Left hindlimb (tissue), 1 donor: ENCODE data around the gene VAV2.
A peak's percentile ranks its signal among the peaks of the same experiment; 100 is the strongest.

Experiments used
- DNase-seq: peaks from one replicate; pipeline ENCODE4 v3.0.0-alpha.2; 2018

VAV2 gene

DNA sequence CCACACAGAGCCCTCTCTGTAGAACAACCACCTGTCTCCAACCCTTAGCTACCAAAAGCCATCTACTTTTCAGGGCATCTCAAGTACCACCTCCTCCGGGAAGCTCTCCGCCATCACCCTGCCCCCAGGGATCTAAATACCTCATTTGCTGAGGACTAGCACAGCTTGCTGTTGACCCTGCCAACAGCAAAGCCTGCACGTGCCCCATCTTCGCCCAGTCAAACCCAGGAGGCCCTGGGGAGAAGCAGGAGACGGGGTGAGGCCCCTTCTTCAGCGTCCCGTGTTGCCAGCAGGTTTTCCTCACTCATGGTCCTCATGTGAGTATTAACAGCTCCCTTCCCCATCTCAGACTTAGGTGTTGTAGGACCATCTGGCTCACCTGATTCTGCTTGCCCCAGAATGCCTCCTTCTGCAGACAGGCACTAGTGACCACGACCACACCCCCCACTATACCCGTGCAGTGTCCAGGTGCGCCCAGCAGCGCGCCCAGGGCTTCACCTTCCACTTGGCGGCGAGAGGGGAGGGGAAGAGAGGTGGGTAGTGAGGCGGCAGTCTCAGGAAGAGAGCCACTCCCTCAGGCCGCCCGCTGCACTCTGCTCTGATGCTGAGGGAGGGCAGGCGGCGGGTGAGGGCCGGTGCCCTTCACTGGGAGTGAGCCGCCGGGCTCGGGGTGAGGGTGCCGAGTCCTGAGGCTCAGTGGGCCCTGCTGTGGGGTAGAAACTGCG is 11.1 kb downstream of the VAV2 start:
- DNase-seq, result no peak

DNA sequence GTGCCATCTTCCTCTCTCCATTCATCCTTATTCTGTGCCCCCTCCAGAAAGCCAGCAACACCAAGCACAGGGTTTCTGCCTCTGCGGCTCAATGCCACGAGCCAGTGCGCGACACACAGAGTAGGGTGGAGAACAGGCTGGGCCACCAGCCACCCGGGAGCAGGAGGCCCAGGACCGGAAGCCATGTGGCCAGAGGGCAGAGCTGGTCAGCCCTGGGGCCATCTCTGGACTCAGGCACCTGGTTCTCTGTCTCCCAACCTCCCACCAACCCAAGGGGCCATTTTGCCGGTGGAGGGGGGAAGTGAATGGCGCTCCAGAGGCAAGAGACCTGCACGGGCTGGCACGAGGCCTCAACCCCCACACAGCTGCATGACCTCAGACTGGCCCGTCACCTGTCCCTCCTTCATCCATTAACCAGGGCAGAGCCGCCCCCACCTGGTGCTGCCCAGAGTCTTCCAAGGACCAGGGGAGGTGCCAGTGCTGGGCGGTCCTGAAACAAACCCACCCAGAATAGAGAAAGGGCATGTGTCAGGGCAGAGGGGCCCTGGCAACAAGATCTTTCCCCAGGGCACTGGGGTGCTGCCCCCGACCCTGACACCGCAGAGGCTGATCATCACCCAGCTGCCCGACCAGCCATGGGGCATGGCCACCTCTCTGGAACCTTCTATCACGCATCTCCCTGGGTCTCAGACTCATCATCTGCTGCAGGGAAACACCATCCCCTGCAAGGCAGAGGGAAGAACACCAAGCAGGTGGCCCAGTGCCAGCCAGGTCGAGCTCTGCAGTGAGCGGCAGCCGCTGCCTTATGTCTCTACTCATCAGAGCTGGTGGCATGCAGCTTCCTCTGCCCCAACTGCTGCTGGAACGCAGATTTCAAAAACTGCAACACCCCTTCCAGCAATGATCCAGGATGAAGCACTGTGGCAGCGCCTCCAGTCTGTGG is 11.9 kb downstream of the VAV2 start:
- no peak for DNase-seq

DNA sequence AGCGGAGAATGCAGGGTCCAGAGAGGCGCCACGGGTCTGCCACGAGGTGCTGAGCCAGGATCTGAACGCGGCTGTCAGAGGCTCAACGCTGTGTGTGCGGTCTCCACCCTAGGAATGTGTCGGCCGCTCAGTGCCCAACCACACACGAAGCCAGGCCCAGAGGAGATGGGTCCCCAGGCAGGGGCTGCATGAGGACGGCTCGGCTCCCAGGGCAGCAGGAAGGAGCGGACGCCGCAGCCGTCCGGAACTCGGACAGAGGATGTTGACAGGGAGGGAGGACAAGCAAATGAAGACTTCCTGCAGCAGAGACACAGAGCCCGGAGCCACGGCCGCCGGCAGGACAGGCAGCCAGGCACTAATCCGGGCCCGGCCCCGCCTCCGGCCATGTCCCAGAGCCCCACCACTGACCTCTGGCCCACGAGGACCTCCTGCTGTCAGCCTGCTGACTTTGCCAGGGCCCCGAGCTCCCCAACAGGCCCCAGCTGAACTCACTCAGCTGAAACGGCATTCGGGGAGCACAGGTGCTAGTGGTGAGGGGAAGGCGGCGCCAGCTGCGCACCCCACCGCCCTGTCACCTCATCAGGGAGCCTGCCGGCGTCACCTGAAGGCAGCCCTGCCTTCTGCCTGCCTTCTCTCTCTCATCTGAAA is 12.7 kb downstream of the VAV2 start:
- peak; percentile 71 for DNase-seq

- DNase-seq, result no peak
Measured at GRCh38 chr9:133978899-133979272, 13.2 kb downstream of the VAV2 start.

DNA sequence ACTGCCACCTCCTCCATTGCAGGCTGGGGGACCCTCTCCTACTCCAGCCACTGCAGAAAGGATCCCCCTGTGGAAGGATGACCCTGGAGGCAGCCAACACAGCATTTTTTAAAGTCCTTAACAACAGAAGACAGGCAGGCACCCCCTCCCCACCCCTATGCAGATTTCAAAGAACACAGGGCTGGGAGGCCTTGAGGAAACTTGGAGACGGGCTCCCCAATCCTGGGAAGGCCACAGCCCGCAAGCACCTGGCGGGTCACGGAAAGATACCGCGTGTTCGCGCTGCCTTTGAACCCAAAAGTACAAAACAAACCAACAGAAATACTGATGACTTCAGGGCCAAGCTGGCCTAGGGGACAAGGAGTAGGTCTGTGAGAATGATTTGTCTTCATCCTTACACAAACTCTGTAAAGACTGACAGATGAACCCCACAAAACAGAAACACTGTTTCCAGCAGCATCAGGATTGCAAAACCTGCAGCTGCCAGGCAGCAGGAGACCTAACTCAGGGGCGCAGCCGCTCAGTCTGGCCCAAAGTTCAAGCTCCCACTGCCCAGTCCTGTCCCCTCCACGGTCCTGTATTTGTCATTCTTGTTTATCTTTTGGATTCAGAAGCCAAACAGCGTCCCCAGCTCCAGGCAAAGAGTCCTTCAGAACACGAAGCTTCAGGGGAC is 13.8 kb downstream of the VAV2 start:
- no peak for DNase-seq

DNA sequence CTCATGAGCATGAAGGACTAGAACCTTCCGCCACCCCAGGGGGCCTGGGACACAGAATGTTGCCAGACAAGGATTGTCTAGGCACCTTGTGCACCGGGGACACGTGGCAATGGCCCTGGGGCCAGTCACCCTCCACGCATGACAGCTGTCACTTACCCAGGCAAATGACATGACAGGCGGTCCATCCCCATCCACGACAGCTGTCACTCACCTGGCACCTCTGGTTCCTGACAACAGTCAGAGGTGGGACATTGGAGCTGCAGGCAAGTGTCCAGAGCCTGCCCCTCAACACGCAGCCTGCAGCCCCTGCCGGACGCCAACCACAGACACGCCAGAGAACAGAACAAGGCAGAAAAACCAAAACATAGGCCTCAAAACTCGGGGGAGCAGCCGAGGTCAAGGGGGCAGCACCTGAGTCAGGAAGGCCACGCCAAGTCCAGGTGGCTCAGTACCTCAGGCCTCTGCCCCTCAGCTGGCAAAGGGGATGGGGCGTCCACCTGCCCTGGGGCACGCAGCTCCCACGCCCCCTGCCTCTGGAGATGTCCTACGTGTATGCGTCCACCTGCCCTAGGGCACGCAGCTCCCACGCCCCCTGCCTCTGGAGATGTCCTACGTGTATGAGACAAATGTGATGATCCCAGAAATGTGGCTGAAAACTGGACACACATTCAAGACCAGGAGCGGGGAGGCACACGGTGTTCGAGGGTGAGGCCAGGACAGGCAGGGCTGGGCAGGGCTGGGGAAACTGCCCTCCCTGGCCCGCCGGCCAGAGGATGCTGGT is 14.5 kb downstream of the VAV2 start:
- no peak for DNase-seq

DNA sequence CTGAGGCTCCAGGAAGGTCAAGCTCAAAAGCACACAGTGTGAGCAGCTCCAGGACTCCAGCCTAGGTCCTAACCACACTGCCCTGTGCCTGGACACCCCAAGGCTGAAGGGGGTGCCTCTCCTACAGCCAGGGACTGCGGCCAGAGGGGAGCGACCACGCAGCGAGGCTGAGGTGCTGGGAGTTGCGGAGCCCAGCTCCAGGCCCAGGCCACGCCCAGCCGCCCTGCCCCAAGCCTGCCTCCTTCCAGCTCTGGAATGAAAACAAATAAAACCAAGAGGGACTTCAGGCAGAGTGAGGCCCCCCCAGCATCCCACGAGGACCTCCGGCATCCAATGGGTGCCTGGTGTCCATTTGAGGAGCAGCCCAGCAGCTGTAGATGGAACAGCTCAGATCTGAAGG is 15.2 kb downstream of the VAV2 start:
- no peak for DNase-seq

DNA sequence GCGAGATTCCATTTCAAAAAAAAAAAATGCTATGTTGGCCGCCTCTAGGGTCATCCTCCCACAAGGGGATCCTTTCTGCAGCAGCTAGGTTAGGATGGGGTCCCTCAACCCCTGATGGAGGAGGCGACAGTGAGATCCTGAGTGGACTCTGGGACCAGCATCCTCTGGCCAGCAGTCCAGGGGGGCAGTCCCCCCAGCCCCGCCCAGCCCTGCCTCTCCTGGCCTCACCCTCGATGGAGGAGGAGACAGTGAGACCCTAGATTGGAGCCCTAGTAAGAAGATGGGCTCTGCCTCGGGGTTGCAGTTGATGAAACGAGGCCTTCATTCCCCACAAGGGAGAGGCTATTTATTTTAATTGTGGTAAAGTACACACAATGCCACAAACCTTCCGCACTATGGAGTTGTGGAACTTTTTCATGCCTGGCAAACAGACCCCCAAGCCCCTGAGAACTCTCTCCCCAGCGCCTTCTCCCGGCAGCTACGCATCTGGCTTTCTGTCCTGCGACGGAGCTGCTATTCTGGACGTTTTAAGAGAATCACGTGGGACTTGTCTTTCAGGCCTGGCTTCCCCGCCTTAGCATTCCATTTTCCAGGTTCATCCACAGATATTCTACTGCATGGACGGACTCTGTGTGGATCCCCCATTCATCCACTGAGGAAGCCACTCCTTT is 15.8 kb downstream of the VAV2 start:
- no peak for DNase-seq

DNA sequence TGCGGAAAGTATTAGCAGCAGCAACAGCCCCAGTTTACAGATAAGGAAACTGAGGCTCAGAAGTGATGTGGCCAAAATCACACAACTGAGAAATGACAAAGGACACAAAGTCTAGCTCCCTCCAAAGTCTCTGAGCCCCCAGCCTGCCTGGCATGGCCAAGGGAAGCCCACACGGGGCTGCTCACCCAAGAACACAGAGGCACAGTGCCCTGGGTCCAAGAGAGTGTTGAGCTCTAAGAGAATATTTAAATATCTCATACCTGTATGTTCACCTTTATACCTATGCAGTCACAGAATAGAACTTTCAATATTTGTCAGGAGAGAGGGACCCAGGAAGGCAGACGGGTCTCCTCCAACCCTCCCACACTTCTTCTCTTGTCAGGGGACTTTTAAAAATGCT is 16.6 kb downstream of the VAV2 start:
- no peak for DNase-seq

DNA sequence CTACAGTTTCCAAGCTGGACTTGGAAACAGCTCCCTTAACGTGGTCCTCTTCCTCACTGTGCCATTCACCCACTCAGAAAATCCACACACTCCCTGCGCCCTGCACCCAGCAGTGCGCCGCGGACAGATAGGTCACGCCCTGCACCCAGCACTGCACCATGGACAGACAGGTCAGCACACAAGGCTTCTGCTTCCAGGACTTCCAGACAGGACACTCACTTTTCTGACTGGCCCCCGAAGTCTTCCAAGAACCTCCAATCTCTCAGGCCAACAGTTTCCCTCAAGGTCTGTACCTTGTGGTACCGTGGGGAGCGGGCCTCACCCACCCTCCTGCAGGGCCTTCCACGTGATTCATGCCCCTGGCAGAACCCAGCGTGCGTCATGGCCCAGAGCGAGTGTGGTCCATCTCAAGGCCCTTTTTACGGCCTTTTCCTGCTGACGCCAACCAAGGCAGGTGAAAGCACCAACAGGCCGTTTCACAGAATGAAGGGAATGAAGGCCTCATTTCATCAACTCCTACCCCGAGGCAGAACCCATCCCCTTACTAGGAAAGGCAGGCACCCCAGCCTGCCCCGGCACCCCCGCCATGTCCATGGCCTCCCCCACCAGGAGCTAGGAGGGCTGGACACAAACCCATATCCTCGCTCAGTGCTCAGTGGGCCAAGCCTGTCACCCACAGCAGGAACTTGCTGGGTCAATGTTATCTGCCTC is 17.3 kb downstream of the VAV2 start:
- DNase-seq, result no peak

GRCh38 chr9:133973791-133974630 is 18.1 kb downstream of the VAV2 start:
- no peak for DNase-seq

GRCh38 chr9:133973111-133973790 is 18.9 kb downstream of the VAV2 start:
- no peak for DNase-seq

- no peak for DNase-seq
Measured at GRCh38 chr9:133971981-133972941, 19.9 kb downstream of the VAV2 start.

DNA sequence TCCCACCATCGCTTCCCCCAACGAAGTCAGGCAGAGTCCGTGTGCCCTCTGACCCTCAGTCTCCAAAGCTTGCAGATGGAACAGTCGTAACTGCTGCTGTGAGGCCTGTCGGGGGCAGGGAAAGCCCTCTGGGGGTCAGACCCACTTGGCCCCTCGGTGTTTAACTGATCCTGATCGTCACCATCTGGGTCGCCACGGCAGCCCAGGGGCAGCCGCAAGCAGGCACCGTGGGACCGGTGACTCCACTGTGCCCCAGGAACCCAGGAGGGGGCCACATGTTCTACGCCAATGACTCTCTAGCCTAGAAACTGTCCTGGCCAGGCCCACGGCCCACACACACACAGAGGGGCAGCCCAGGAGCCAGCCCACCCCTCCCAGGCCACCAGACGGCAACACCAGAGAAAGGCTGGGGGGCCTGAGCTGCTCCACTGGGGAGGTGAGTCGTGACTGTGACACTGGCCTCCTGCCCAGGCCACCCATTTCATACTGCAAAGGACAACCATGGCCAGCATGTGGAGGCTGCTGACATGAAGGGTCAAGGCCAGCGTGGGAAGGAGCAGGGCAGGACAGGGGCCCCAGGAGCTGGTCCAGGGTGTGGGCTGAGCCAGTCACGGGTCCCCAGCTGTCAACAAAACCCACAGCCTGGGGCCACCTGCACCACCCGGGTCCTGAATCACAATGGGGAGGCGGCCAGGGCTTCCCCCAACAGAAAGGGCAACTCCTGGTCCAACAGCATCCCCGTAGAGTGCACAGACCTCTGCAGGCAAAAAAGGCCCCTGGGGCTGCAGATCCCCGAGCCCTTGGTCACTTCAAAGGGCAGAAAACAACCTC is 20.8 kb downstream of the VAV2 start:
- no peak for DNase-seq

DNA sequence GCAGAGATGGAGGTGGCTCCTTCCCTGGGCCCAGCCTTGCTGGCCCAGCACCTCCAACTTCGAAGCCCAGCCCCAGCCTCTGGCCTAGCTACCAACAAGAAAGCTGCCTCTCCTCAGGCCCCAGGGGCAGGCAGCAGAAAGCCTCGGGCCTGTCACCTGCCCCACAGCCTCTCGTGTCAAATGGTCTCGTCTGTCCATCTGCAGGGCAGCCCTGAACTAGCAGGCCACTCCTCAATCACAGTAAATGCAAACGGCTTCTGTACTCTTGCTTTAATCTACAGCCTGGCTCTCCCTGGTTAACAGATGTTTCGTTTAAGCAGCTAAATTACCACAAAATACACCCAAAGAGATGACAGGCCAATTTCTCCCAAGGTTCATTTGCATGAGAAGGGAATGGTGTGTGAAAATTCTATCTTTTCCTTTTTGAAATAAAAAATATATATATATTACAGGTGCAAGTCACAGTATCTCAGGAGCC is 21.5 kb downstream of the VAV2 start:
- DNase-seq, result no peak

DNA sequence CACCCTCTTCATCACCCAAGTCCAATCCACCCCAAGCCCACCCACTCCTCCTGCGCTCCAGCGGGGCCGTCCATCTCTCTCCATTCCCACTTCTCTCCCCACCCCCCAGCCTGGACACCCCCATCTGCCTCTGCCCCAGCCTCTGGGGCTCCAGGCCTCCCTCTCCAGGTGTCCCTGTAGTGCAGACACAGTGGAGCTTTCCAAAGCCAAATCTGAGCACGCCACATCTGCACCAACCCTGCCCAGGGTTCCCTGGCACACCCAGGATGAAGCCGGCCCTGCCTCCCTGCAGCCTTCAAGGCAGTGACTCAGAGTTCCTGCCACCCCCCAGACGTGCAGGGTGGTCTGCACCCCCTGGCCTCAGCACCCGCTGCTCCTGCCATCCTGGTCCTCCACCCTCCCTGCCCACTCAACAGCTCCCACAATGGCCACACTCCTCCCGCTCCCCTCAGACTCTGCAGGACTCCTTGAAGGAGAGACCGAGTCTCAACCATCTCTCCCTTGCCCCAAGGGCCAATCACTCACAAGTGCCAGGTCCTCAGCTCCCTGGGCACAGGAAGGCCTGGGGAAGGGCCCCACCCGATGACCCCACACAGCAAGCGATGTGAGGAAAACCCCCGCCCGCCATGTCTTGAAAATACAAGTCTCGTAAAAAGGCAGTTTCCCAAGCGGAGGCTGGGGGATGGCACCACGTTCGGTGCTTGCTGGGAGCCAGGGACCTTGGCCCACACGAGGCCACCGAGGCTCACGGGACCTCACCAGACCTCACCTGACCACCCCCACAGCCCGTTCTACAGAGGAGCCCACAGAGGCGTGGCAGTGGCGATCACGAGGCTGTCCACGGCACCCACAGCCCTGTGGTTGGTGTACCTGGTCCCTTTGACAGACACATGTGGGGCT is 22.2 kb downstream of the VAV2 start:
- DNase-seq, result no peak
